Activated CD4-positive, alpha-beta T cell treated with anti-CD3 and anti-CD28 coated beads, Interleukin-2, amount 50 U/mL, for 16 hours (primary cell): ENCODE results near the gene PIM2.

Experiments
- DNase-seq: peaks from one replicate; pipeline ENCODE4 v3.0.0-alpha.2; 2020

PIM2 gene

DNA sequence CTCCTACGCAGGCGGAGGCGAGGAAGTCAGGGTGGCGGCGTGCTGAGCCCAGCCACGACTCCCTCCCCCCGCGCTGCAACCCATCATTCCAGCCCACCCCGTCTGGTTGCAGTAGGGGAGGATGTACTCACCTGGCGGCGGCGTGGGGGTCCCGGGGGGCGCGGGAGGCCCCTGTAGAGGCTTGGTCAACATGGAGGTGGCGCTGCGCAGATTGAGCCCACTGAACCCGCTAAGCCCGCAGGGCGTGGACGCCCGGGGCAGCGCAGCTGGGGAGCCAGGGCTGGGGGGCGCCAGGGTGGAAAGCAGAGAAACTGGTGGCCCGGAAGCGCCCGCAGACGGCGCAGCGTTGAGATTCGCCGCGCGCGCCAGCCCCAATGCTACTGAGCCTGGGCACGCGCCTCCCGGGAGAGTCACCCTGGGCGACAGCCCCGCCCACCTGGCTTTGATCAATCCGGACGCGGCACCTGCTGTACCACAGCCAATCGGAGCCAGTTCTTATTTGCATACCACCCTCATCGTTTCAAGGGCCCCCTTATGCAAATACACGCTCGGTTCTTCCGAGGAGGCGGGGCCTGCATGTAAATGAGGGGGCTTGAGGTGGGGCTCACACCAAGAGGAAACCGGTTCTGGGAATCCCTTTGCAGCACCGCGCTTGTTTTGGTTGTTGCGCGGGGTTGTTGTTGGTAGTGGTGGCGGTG is at the start of gene PIM2:
PIM2 (minus strand) TSS at position 382 of the 698 bp plus-strand sequence; CDS start at position 192, 190 bp downstream.
- peak; percentile 95 for DNase-seq

DNA sequence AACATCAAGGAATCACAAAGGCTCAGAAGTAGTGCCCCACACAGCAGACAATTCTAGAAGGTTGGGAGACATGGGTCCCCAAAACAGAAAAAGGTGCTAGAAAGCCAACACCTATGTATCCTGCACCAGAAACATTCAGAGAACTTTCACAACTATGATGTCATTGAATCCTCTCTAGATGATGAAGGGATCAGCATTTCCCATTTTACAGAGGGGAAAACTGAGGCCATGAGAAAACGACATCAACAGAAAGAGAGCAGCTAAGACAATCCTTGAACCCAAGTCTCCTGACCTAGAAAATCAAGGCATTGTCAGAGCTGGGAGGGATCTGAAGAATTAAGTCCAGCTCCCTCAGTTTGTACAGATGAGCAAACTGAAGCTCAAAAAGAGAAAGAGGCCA is 49.6 kb upstream of the PIM2 start:
- no peak for DNase-seq

GRCh38 chrX:48966796-48967579 is 48.2 kb upstream of the PIM2 start:
- no peak for DNase-seq

DNA sequence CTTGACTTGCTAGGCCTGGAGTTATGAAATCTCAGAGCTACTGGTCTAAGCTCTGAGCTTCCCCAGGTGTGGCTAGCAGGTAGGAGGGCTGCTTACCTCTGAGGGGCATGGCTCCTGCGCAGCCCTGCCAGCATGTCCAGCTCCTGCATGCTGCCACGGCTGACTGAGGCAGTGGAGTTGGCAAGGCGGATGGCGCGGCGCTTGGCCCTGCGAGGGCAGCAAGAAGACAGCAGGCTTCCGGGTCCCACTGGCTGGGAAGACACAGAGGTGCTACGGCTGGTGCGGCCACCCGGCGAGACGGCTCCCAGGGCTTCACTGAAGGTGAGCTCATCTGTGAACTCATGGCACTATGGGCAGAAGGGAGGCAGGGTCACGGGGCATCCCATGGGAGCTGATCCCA is 47.1 kb upstream of the PIM2 start:
- DNase-seq = no peak

DNA sequence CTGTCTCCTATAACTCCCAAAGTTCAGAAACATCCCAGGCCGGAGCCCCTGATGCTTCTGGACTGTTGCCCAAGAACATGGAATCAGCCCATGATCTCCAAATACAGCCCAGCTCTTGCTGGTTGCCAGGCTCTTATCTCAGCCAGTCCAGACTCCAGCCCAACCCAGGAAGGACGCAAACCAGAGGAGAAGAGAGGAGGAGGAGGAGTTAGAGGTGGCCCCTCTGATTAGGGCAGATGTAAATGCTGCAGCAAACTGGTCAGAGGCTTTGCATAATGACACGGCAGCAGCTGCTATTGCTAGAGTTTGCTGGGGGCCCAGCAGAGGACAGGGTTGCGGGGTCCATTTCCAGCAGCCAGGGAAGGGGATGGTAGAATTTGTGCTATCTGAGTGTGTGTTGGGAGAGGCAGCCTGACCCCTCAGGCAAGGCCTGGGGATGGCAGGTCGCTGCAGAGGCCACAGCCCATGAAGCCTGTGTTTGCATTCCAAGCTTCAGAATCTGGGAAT is 42.8 kb upstream of the PIM2 start:
- DNase-seq = no peak

GRCh38 chrX:48960291-48960690 is 41.5 kb upstream of the PIM2 start:
- DNase-seq = no peak

GRCh38 chrX:48958635-48959094 is 39.8 kb upstream of the PIM2 start:
- DNase-seq = no peak

- DNase-seq = peak; percentile 95
These were observed 39.2 kb upstream of the PIM2 start for GRCh38 chrX:48957827-48958634.

GRCh38 chrX:48957477-48957826 is 38.6 kb upstream of the PIM2 start, which contains the start of gene OTUD5:
Gene OTUD5 (minus strand): TSS chrX:48957607. CDS start chrX:48957570, 37 bp downstream.
- DNase-seq = peak; percentile 72

DNA sequence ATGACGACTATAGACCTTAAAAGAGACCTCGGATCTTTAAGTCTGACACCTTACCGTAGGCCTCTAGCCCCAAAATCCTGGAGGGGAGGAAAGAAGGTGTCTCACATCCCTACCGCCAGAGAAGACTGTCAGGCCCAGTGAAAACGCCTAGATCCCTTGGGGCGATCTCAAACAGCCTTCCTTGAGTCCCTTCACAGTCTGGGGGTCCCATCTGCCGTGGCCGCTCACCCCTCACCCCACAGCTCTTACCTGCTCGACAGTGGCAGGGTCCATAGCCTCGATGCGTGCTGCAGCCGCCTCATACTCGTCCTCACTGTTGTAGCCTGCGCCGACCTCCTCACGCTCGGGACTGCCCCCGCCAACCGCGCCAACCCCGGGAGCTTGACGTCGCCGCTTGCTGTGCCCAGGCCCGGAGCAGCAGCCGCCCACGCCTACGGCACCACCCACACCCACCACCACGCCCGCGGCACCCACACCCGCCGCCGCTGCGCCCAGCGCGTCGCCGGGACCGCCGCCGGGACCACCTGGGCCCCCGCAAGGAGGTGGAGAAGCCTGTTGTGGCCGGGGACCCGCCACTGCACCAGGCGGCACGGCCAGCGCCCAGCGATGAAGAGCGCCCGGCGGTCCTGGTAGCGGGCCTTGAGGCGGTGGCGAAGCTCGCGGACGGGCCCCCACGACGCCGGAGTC is 38.0 kb upstream of the PIM2 start:
- peak; percentile 33 for DNase-seq

GRCh38 chrX:48948589-48948988 is 29.8 kb upstream of the PIM2 start:
- DNase-seq = no peak

- peak; percentile 60 for DNase-seq
These were observed 26.9 kb upstream of the PIM2 start for GRCh38 chrX:48945517-48946348.

- peak; percentile 45 for DNase-seq
These were observed 24.1 kb upstream of the PIM2 start for GRCh38 chrX:48942895-48943294.

DNA sequence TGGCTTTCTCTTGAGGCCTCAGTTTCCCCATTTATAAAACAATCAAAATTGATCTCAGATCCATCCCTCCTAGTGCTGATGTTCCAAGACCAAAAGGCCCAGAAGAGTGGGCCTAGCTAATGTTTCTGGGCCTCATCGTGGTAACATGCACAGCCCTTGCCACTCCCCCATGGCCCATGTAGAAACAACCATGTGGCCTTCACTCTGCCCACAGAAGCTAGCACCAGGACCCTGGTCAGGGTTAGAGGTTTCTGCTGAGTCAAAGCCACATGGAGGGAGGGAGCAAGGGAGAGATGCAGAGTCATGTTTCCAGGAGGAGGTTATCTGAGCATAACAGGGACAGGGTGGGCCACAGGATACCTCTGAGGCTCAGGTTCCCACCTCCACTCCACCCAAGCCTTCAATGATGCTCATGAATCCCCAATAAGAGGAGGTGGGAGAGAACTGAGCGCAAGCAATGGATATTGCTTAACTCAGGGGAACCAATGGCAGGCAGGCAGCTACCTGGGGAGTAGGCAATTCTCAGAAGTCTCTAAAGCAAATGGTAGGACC is 21.7 kb upstream of the PIM2 start:
- peak; percentile 63 for DNase-seq

GRCh38 chrX:48939524-48940228 is 20.9 kb upstream of the PIM2 start:
- peak; percentile 34 for DNase-seq

DNA sequence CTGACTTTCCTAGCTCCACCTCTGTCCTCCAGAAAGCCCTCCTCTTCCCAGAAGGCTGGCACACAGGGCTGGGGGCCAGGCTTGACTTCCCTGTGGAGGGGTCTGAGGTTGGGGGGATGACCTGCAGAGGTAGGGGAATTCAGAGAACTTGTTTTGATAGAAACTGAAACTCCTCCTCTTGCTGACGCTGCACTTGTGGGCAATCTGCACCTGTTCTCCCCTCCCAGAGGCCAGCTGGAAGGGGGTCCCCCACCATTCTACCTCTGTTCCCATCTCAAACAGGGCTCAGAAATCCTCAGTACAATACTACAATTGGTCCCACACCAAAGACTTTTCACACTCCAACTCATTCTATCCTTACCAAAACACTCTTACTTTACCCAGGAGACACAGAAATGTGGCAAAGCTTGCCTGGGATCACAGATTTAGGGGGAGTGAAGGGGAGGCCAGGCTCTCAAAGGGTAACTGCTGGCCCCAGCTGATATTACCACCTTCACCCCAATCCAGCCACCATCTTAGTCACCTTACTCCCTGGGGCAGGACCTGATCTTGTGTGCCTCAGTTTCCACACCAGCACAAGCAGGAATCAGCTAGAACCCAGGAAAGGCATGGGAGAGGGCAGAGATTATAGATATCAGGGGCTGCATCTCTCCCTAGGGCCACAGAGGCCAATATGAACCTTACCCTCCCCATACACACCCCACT is 20.0 kb upstream of the PIM2 start:
- DNase-seq = peak; percentile 90

GRCh38 chrX:48937054-48937907 is 18.5 kb upstream of the PIM2 start:
- peak; percentile 95 for DNase-seq

DNA sequence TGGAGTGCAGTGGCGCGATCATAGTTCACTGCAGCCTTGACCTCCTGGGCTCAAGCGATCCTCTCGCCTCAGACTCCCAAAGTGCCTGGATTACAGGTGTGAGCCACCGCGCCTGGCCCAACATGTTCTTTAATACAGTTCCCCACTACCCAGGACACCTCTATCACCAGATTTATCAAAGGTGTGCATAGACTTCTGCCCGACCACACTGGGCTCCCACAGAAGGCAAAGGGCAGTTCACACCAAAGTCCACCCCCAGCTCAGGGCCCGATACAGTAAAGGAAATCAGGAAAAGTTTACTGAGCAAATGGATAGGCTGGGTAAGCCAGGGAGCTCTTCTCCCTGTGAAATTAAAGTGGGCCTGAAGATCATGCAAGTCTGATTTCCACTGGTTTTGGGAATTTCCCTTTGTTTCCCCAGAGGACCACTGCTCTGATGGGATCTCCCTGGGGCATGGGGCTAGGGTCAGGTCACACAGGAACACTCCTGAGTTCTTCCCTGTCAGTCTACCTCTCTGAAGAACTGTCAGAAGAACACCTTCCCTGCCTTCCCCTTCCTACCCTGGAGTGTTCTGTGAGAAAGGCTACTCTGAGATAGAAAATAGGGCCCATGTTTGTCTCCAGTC is 17.7 kb upstream of the PIM2 start:
- DNase-seq = peak; percentile 21
